WERI-Rb-1 (cell line): ENCODE data around the gene GPR158.

ENCODE experiments used
- DNase-seq: peaks from one replicate; pipeline ENCODE4 v3.0.0-alpha.2; 2020
- H3K27ac ChIP-seq: fragments of 250-450 bp; sonication (Bioruptor Pico); 2 replicates; pipeline ENCODE4 v1.5.1; 2020; ENCODE audit warnings: mild to moderate bottlenecking, moderate library complexity
- H3K27me3 ChIP-seq: fragments of 250-450 bp; sonication (Bioruptor Pico); 2 replicates; pipeline ENCODE4 v1.5.1; 2021; ENCODE audit warnings: mild to moderate bottlenecking, low read depth, moderate library complexity; ENCODE audit not compliant: insufficient read depth, severe bottlenecking
- H3K36me3 ChIP-seq: fragments of 250-450 bp; sonication (Bioruptor Pico); 2 replicates; pipeline ENCODE4 v1.5.1; 2020; ENCODE audit warnings: mild to moderate bottlenecking, moderate library complexity
- H3K4me3 ChIP-seq: 2 replicates; pipeline ENCODE4 v1.5.1; 2011; ENCODE audit warnings: low read depth, mild to moderate bottlenecking, control low read depth, low read length
- H3K9me3 ChIP-seq: fragments of 250-450 bp; sonication (Bioruptor Pico); 2 replicates; pipeline ENCODE4 v1.5.1; 2021; ENCODE audit warnings: mild to moderate bottlenecking, moderate library complexity; ENCODE audit not compliant: severe bottlenecking
- TF ChIP-seq, protein P1 (sequence below): IDR thresholded peaks from 2 replicates; pipeline ENCODE4 v1.5.1; 2011; ENCODE audit warnings: low read depth, mild to moderate bottlenecking, control low read depth, inconsistent platforms, low read length

The GPR158 gene

GRCh38 chr10:25206693-25207414 lies 32.1 kb downstream of the GPR158 start:
- Histone ChIP-seq H3K9me3 (no peaks in the 10 kb centered on the region), H3K36me3 (no peaks in the 10 kb centered on the region), H3K4me3 (no peak overlapping the region), H3K27ac (no peak overlapping the region), H3K27me3 (no peaks in the 10 kb centered on the region)
- no peak for DNase-seq
- TF ChIP-seq, protein P1, sequence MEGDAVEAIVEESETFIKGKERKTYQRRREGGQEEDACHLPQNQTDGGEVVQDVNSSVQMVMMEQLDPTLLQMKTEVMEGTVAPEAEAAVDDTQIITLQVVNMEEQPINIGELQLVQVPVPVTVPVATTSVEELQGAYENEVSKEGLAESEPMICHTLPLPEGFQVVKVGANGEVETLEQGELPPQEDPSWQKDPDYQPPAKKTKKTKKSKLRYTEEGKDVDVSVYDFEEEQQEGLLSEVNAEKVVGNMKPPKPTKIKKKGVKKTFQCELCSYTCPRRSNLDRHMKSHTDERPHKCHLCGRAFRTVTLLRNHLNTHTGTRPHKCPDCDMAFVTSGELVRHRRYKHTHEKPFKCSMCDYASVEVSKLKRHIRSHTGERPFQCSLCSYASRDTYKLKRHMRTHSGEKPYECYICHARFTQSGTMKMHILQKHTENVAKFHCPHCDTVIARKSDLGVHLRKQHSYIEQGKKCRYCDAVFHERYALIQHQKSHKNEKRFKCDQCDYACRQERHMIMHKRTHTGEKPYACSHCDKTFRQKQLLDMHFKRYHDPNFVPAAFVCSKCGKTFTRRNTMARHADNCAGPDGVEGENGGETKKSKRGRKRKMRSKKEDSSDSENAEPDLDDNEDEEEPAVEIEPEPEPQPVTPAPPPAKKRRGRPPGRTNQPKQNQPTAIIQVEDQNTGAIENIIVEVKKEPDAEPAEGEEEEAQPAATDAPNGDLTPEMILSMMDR: no peak

- no peaks in the 10 kb centered on the region for H3K27me3 ChIP-seq
- TF ChIP-seq, protein P1: no peak
- H3K36me3 ChIP-seq: no peaks in the 10 kb centered on the region
- no peak overlapping the region for H3K27ac ChIP-seq
- DNase-seq: no peak
- no peaks in the 10 kb centered on the region for H3K9me3 ChIP-seq
- no peak overlapping the region for H3K4me3 ChIP-seq
These were observed 34.8 kb downstream of the GPR158 start for GRCh38 chr10:25209618-25210017.

DNA sequence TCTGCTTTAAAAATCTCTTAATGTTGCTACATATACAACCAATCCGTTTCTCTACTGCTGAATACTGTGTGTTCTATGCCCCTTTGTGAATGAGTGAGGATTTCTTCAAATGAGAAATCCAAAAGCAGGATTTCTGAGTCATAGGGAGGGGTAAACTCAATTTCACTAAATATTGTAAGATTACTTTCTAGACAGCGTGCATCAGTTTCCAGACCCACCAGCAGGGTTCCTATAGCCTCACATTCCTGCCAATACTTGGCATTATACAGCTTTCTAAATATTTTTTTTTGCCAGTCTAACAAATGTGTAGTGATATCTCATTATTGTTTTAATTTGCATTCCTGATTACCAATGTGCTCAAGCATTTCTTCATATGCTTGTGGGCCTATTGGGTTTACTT lies 35.5 kb downstream of the GPR158 start:
- TF ChIP-seq, protein P1: no peak
- Histone ChIP-seq H3K4me3 (no peak overlapping the region), H3K9me3 (no peaks in the 10 kb centered on the region), H3K27ac (no peak overlapping the region), H3K27me3 (no peaks in the 10 kb centered on the region), H3K36me3 (no peaks in the 10 kb centered on the region)
- no peak for DNase-seq

DNA sequence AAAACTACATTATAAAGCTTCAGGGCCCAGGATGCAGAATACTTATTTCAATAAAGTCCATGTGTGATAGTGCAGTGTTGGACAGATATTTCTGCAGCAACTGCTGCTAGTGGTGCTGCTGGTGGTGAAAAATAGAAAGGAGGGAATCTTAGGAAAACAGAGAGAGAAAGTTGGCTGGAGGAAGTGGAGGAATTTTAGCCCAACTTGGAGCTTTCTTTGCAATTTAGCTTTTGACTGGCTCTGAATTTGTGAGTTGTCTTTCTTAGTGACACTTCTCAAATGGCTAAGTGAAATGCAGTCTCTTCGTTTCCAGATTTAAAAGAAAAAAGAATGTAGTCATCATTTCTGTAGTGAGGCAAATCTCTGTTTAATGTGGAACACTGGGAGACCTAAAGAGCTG lies 45.4 kb downstream of the GPR158 start:
- no peak overlapping the region for H3K4me3 ChIP-seq
- TF ChIP-seq, protein P1: no peak
- H3K27ac ChIP-seq: no peak overlapping the region
- no peaks in the 10 kb centered on the region for H3K9me3 ChIP-seq
- H3K27me3 ChIP-seq: no peaks in the 10 kb centered on the region
- H3K36me3 ChIP-seq: no peaks in the 10 kb centered on the region
- no peak for DNase-seq

- TF ChIP-seq, protein P1: no peak
- Histone ChIP-seq H3K27me3 (no peaks in the 10 kb centered on the region), H3K36me3 (no peaks in the 10 kb centered on the region), H3K9me3 (no peaks in the 10 kb centered on the region), H3K4me3 (no peak overlapping the region), H3K27ac (no peak overlapping the region)
- DNase-seq: no peak
These were observed 47.4 kb downstream of the GPR158 start for GRCh38 chr10:25222085-25222660.
